ENCODE results near the gene LIN54.

- no peak for TF ChIP-seq CTCF (conservative IDR thresholded peaks at IDR 0.05 in 1 of 2, IDR thresholded peaks at IDR 0.05 in 1 of 2; ENCODE audit: low read depth in 1 of 2, low read length in 2 of 2)
- no peak for TF ChIP-seq EZH2 (IDR thresholded peaks at IDR 0.05; ENCODE audit: low read length, missing control alignments)
Observed at GRCh38 chr4:83029688-83030087, 19.1 kb upstream of the LIN54 start.

Measured in fibroblast of lung (primary cell).